Effector CD4-positive, alpha-beta T cell (primary cell): ENCODE data around the gene ATXN7L2.
A peak's percentile ranks its signal among the peaks of the same experiment; 100 is the strongest.

Experiments
- DNase-seq: peaks from one replicate; pipeline ENCODE4 v3.0.0-alpha.2; 2020

The ATXN7L2 gene

GRCh38 chr1:109476825-109477224, 6.9 kb upstream of the ATXN7L2 start:
- DNase-seq = no peak

- DNase-seq = no peak
These were observed 5.9 kb upstream of the ATXN7L2 start for GRCh38 chr1:109477821-109478220.

- DNase-seq = no peak
These were observed 4.9 kb upstream of the ATXN7L2 start for GRCh38 chr1:109478806-109479205.

- no peak for DNase-seq
These were observed 4.4 kb upstream of the ATXN7L2 start for GRCh38 chr1:109479311-109479710.

GRCh38 chr1:109479901-109480300, 3.8 kb upstream of the ATXN7L2 start:
- no peak for DNase-seq

GRCh38 chr1:109481646-109482045, 2.1 kb upstream of the ATXN7L2 start:
- no peak for DNase-seq

GRCh38 chr1:109482242-109482641, 1.5 kb upstream of the ATXN7L2 start:
- DNase-seq = no peak

GRCh38 chr1:109482791-109483671, 674 bp upstream of the ATXN7L2 start:
- DNase-seq = peak; percentile 32

- DNase-seq = no peak
These were observed 842 bp downstream of the ATXN7L2 start for GRCh38 chr1:109484519-109484975.

- no peak for DNase-seq
These were observed 1.3 kb downstream of the ATXN7L2 start for GRCh38 chr1:109485001-109485400.

GRCh38 chr1:109487261-109487660, 3.6 kb downstream of the ATXN7L2 start:
- DNase-seq = no peak

GRCh38 chr1:109488201-109488600, 4.5 kb downstream of the ATXN7L2 start:
- DNase-seq = no peak

- DNase-seq = no peak
These were observed 5.0 kb downstream of the ATXN7L2 start for GRCh38 chr1:109488696-109489095.

GRCh38 chr1:109490029-109490933, 6.6 kb downstream of the ATXN7L2 start:
- peak; percentile 64 for DNase-seq

GRCh38 chr1:109490934-109491302, 7.2 kb downstream of the ATXN7L2 start:
- no peak for DNase-seq

- no peak for DNase-seq
These were observed 7.7 kb downstream of the ATXN7L2 start for GRCh38 chr1:109491372-109491771.

- no peak for DNase-seq
These were observed 9.1 kb downstream of the ATXN7L2 start for GRCh38 chr1:109492779-109493178.

- no peak for DNase-seq
These were observed 9.5 kb downstream of the ATXN7L2 start for GRCh38 chr1:109493227-109493626.

- peak; percentile 87 for DNase-seq
These were observed 10.3 kb downstream of the ATXN7L2 start, which contains the start of gene CYB561D1 for GRCh38 chr1:109493805-109494539. Gene CYB561D1, plus strand, starts transcription at chr1:109494094. Its CDS starts 46 bp downstream, at chr1:109494140.

- no peak for DNase-seq
These were observed 12.0 kb downstream of the ATXN7L2 start for GRCh38 chr1:109495738-109496137.

- no peak for DNase-seq
These were observed 13.9 kb downstream of the ATXN7L2 start for GRCh38 chr1:109497449-109498160.

- no peak for DNase-seq
These were observed 14.6 kb downstream of the ATXN7L2 start for GRCh38 chr1:109498161-109498801.
